ENCODE data around the gene GPER1. TPM values are rescaled to one million over a fixed set of nuclear protein-coding genes. Genes with fewer than 3 reads are reported as not detected.

Gene GPER1
- total RNA-seq, 1 experiment from 2014 or later: 0.40 TPM

- no peak for DNase-seq (ENCODE audit: low read depth)
Observed at GRCh38 chr7:1053816-1054370, 34.0 kb upstream of the GPER1 start.

- DNase-seq (ENCODE audit: low read depth): no peak
Observed at GRCh38 chr7:1054438-1054837, 33.5 kb upstream of the GPER1 start.

GRCh38 chr7:1054861-1055450 is 33.0 kb upstream of the GPER1 start:
- DNase-seq (ENCODE audit: low read depth): no peak

GRCh38 chr7:1055491-1055955 is 32.4 kb upstream of the GPER1 start:
- DNase-seq (ENCODE audit: low read depth): no peak

- DNase-seq (ENCODE audit: low read depth): no peak
Observed at GRCh38 chr7:1055956-1056784, 31.7 kb upstream of the GPER1 start.

GRCh38 chr7:1056785-1057410 is 31.0 kb upstream of the GPER1 start:
- no peak for DNase-seq (ENCODE audit: low read depth)

- DNase-seq (ENCODE audit: low read depth): no peak
Observed at GRCh38 chr7:1057416-1058291, 30.3 kb upstream of the GPER1 start.

- no peak for DNase-seq (ENCODE audit: low read depth)
Observed at GRCh38 chr7:1058311-1058710, 29.6 kb upstream of the GPER1 start.

- DNase-seq (ENCODE audit: low read depth): no peak
Observed at GRCh38 chr7:1058821-1059199, 29.1 kb upstream of the GPER1 start.

- DNase-seq (ENCODE audit: low read depth): no peak
Observed at GRCh38 chr7:1059200-1060091, 28.5 kb upstream of the GPER1 start.

GRCh38 chr7:1060315-1061072 is 27.4 kb upstream of the GPER1 start:
- no peak for DNase-seq (ENCODE audit: low read depth)

- DNase-seq (ENCODE audit: low read depth): no peak
Observed at GRCh38 chr7:1061180-1061579, 26.7 kb upstream of the GPER1 start.

GRCh38 chr7:1062296-1063294 is 25.3 kb upstream of the GPER1 start:
- no peak for DNase-seq (ENCODE audit: low read depth)

- no peak for DNase-seq (ENCODE audit: low read depth)
Observed at GRCh38 chr7:1063361-1063760, 24.6 kb upstream of the GPER1 start.

- DNase-seq (ENCODE audit: low read depth): no peak
Observed at GRCh38 chr7:1064581-1064980, 23.3 kb upstream of the GPER1 start.

GRCh38 chr7:1065263-1065584 is 22.7 kb upstream of the GPER1 start:
- no peak for DNase-seq (ENCODE audit: low read depth)

GRCh38 chr7:1065585-1066241 is 22.2 kb upstream of the GPER1 start:
- peak; percentile 87 for DNase-seq (ENCODE audit: low read depth)

- DNase-seq (ENCODE audit: low read depth): no peak
Observed at GRCh38 chr7:1066242-1066588, 21.7 kb upstream of the GPER1 start.

Measured in Daoy (cell line).